Measurements from ENCODE around the gene ACTN4. TPM values are rescaled to one million over a fixed set of nuclear protein-coding genes. Genes with fewer than 3 reads are reported as not detected.

The ACTN4 gene
- total RNA-seq, 1 experiment from 2014 or later = 506 TPM

DNA sequence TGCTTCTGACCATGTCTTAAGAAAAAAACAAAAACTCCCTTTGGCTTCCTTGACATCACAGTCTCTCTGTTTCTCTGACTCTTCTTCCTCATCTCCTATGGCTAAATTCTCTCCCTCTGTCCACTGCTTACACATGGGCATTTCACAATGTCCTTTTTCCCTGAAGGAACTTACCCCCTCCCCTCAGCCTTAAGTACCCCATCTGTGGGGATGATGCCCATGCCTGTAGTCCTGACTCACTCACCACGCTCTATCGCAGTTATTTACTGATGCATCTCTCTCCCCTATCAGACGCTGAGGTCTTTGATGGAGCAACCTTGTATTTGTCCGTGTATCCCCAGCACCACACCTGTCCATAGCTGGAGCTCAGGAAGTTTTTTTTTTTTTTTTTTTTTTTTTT, 32.4 kb downstream of the ACTN4 start:
- peaks cover 77% of the 10 kb centered on the region for H3K4me1 Mint-ChIP-seq
- no peak overlapping the region for H3K4me3 Mint-ChIP-seq
- ATAC-seq = no peak
- ChIA-PET POLR2A (interaction anchor here (0.6 kb wide), 1 partner anchor 128 kb away, joined by 3 read pairs; no protein-coding TSS in a partner anchor), CTCF (no interaction called here)
- no peak for DNase-seq (ENCODE audit: low spot score)
- H3K27me3 Mint-ChIP-seq (ENCODE audit: low read depth) = no peaks in the 10 kb centered on the region
- peaks cover 9% of the 10 kb centered on the region for H3K9me3 Mint-ChIP-seq
- peaks cover 25% of the 10 kb centered on the region for H3K36me3 Mint-ChIP-seq
- H3K27ac Mint-ChIP-seq = peak overlapping the region; percentile 47
- TF ChIP-seq, protein P1, sequence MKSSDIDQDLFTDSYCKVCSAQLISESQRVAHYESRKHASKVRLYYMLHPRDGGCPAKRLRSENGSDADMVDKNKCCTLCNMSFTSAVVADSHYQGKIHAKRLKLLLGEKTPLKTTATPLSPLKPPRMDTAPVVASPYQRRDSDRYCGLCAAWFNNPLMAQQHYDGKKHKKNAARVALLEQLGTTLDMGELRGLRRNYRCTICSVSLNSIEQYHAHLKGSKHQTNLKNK (CRISPR knock-in tag; IDR thresholded peaks at IDR 0.05) = no peak
- TF ChIP-seq NR3C1 (CRISPR knock-in tag; conservative IDR thresholded peaks at IDR 0.05; ENCODE audit: low read depth) = no peak
- no peak for TF ChIP-seq CREM (CRISPR knock-in tag; IDR thresholded peaks at IDR 0.05)
- TF ChIP-seq ATF3 (CRISPR knock-in tag; conservative IDR thresholded peaks at IDR 0.05) = no peak
- TF ChIP-seq ZNF121 (CRISPR knock-in tag; IDR thresholded peaks at IDR 0.05) = no peak
- no peak for TF ChIP-seq IRF2 (CRISPR knock-in tag; IDR thresholded peaks at IDR 0.05; ENCODE audit: borderline replicate concordance, low read depth)
- no peak for TF ChIP-seq ELF4 (CRISPR knock-in tag; IDR thresholded peaks at IDR 0.05; ENCODE audit: low read depth)
- TF ChIP-seq, protein P2, sequence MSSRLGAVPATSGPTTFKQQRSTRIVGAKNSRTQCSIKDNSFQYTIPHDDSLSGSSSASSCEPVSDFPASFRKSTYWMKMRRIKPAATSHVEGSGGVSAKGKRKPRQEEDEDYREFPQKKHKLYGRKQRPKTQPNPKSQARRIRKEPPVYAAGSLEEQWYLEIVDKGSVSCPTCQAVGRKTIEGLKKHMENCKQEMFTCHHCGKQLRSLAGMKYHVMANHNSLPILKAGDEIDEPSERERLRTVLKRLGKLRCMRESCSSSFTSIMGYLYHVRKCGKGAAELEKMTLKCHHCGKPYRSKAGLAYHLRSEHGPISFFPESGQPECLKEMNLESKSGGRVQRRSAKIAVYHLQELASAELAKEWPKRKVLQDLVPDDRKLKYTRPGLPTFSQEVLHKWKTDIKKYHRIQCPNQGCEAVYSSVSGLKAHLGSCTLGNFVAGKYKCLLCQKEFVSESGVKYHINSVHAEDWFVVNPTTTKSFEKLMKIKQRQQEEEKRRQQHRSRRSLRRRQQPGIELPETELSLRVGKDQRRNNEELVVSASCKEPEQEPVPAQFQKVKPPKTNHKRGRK (CRISPR knock-in tag; IDR thresholded peaks at IDR 0.05; ENCODE audit: borderline replicate concordance) = no peak
- no peak for TF ChIP-seq ZNF219 (CRISPR knock-in tag; IDR thresholded peaks at IDR 0.05; ENCODE audit: borderline replicate concordance)
- TF ChIP-seq SOX15 (CRISPR knock-in tag; IDR thresholded peaks at IDR 0.05) = no peak
- TF ChIP-seq, protein P3, sequence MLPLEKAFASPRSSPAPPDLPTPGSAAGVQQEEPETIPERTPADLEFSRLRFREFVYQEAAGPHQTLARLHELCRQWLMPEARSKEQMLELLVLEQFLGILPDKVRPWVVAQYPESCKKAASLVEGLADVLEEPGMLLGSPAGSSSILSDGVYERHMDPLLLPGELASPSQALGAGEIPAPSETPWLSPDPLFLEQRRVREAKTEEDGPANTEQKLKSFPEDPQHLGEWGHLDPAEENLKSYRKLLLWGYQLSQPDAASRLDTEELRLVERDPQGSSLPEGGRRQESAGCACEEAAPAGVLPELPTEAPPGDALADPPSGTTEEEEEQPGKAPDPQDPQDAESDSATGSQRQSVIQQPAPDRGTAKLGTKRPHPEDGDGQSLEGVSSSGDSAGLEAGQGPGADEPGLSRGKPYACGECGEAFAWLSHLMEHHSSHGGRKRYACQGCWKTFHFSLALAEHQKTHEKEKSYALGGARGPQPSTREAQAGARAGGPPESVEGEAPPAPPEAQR (CRISPR knock-in tag; IDR thresholded peaks at IDR 0.05) = no peak
- TF ChIP-seq CBFB (CRISPR knock-in tag; IDR thresholded peaks at IDR 0.05; ENCODE audit: low read depth) = no peak
- TF ChIP-seq TEAD1 (CRISPR knock-in tag; IDR thresholded peaks at IDR 0.05) = no peak
- no peak for TF ChIP-seq ZNF396 (CRISPR knock-in tag; IDR thresholded peaks at IDR 0.05; ENCODE audit: borderline replicate concordance)
- no peak for TF ChIP-seq CREB1 (CRISPR knock-in tag; IDR thresholded peaks at IDR 0.05)
- no peak for TF ChIP-seq TP53 (CRISPR knock-in tag; IDR thresholded peaks at IDR 0.05)
- TF ChIP-seq STAT6 (CRISPR knock-in tag; conservative IDR thresholded peaks at IDR 0.05; ENCODE audit: low read depth) = no peak
- no peak for TF ChIP-seq GRHL2 (CRISPR knock-in tag; IDR thresholded peaks at IDR 0.05; ENCODE audit: insufficient replicate concordance, severe bottlenecking)
- TF ChIP-seq KAT7 (CRISPR knock-in tag; IDR thresholded peaks at IDR 0.05; ENCODE audit: borderline replicate concordance) = no peak
- TF ChIP-seq PRRX2 (CRISPR knock-in tag; IDR thresholded peaks at IDR 0.05) = no peak
